Right lobe of liver (tissue), 4 donors: ENCODE results near the gene PRAC2.

ENCODE experiments used
- CTCF ChIP-seq, 4 donors: fragments of 200-600 bp in 3 of 4; fragments of 450-650 bp in 1 of 4; IDR thresholded peaks; one replicate each; pipeline versions ENCODE4 v1.5.1 to v1.8.0; 2016 to 2022; ENCODE audit warnings: antibody characterized with exemption in 4 of 4, mild to moderate bottlenecking in 2 of 4
- POLR2A ChIP-seq: fragments of 450-650 bp; IDR thresholded peaks from one replicate; pipeline ENCODE4 v1.6.1; 2017; ENCODE audit warnings: antibody characterized with exemption, mild to moderate bottlenecking
- donor health status: DM: no; HTN: no; CAD: no.
- donor health status: DM: no; HTN: no; CAD: no.
- donor health status: DM: no; HTN: yes; CAD: no.

- TF ChIP-seq CTCF (IDR thresholded peaks at IDR 0.05) (no peak), POLR2A (no peak)
Observed at GRCh38 chr17:48725288-48726064, 2.5 kb downstream of the PRAC2 start.
